ENCODE data around the gene COG7.
A peak's percentile ranks its signal among the peaks of the same experiment; 100 is the strongest.
"Not testable (repeated sequence)": the region's sequence is repeated elsewhere in the genome, so short reads cannot be mapped to it uniquely, and the experiment has no call there.

COG7 gene

DNA sequence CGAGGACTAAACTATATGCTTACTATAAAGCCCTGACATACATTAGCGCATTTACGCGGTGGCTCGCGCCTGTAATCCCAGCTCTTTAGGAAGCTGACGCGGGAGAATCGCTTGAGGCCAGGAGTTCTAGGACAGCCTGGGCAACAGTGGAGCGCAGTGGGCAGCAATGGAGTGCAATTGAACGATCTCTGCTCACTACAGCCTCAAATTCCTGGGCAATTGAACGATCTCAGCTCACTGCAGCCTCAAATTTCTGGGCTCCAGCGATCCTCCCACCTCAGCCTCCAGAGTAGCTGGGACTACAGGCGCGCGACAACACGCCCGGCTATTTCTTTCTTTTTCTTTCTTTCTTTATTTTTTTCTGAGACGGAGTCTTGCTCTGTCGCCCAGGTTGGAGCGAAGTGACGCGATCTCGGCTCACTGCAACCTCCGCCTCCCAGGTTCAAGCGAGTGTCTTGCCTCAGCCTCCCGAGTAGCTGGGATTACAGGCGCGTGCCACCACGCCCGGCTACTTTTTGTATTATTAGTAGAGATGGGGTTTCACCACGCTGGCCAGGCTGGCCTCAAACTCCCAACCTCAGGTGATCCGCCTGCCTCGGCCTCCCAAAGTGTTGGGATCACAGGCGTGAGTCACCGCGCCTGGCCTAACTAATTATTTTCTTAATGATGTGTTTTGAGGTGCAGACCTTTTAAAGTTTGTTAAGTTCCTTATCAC is 506 bp upstream of the COG7 start:
- peaks cover 0 to 5% (median 0%) of the 10 kb centered on the region in 11 experiments; a peak in 4 of 22 replicates for H3K36me3 ChIP-seq
- peak overlapping the region; percentile 75 to 88 (median 82) for H3K4me3 ChIP-seq
- no peaks in the 10 kb centered on the region for H3K27me3 ChIP-seq
- TF ChIP-seq Cebpa-rat (IDR thresholded peaks at IDR 0.05): no peak
- H3K9me3 ChIP-seq (replicated peaks in 1 of 11): no peaks in the 10 kb centered on the region
- H3K27ac ChIP-seq: peak overlapping the region in 8 of 11 experiments; percentile 73 to 86 (median 82); a peak in 12 of 22 replicates
- H3K4me2 ChIP-seq: peak overlapping the region; percentile 79 to 96 (median 86)
- H3K9ac ChIP-seq: peak overlapping the region; percentile 79 to 89 (median 85); a peak in 21 of 22 replicates
- H3K4me1 ChIP-seq: peaks cover 15 to 37% (median 25%) of the 10 kb centered on the region in 10 experiments
- H4K20me1 ChIP-seq: peaks cover 0 to 28% (median 9%) of the 10 kb centered on the region in 11 experiments; a peak in 13 of 22 replicates

DNA sequence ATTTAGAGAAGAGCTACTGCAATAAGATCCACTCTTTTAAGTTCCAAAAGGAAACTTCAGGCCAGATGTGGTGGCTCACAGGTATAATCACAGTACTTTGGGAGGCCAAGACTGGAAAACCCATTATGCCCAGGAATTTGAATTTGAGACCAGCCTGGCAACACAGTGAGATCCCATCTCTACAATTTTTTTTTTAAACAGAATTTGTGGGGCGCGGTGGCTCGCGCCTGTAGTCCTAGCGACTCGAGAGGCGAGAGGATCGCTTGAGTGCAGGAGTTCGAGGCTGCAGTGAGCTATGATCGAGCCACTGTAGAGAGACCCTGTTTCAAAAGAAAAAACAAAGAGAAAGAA is 793 bp downstream of the COG7 start:
- H3K9me3 ChIP-seq (replicated peaks in 1 of 11): no peaks in the 10 kb centered on the region
- H3K27me3 ChIP-seq: no peaks in the 10 kb centered on the region
- H3K9ac ChIP-seq: peak overlapping the region; percentile 79 to 89 (median 85)
- H3K27ac ChIP-seq: peak overlapping the region; percentile 72 to 86 (median 81); a peak in 21 of 22 replicates
- H3K36me3 ChIP-seq: peaks cover 0 to 10% (median 0%) of the 10 kb centered on the region in 11 experiments; a peak in 6 of 22 replicates
- peak overlapping the region; percentile 75 to 88 (median 82) for H3K4me3 ChIP-seq
- TF ChIP-seq Cebpa-rat (IDR thresholded peaks at IDR 0.05): no peak
- peaks cover 0 to 28% (median 10%) of the 10 kb centered on the region in 11 experiments; a peak in 13 of 22 replicates for H4K20me1 ChIP-seq
- H3K4me2 ChIP-seq: peak overlapping the region; percentile 79 to 96 (median 86)
- peaks cover 15 to 37% (median 25%) of the 10 kb centered on the region in 10 experiments for H3K4me1 ChIP-seq

DNA sequence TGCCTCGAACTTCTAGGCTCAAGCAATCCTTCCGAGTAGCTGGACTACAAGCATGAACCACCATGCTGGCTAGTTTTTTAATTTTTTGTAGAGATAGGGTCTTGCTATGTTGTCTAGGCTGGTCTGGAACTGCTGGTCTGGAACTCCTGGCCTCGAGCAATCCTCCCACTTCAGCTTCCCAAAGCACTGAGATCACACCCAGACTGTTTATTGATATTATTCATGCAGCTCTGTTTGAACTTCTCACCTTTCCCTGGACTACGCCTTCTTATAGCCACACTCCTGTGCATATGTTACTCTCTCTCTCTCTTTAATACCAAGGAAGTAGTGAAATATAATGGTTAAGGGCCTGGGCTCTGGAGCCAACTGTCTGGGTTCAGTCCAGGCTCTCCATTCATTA is 4.6 kb downstream of the COG7 start:
- no peak overlapping the region for H3K4me2 ChIP-seq
- peaks cover 15 to 24% (median 17%) of the 10 kb centered on the region in 10 experiments for H3K4me1 ChIP-seq
- no peak for TF ChIP-seq Cebpa-rat (IDR thresholded peaks at IDR 0.05)
- H3K27ac ChIP-seq: no peak overlapping the region
- no peaks in the 10 kb centered on the region for H3K9me3 ChIP-seq (replicated peaks in 1 of 11)
- no peak overlapping the region for H3K4me3 ChIP-seq
- H3K9ac ChIP-seq: no peak overlapping the region
- peaks cover 0 to 29% (median 7%) of the 10 kb centered on the region in 11 experiments; a peak in 14 of 22 replicates for H4K20me1 ChIP-seq
- peaks cover 24 to 38% (median 33%) of the 10 kb centered on the region in 11 experiments for H3K36me3 ChIP-seq
- no peaks in the 10 kb centered on the region for H3K27me3 ChIP-seq

DNA sequence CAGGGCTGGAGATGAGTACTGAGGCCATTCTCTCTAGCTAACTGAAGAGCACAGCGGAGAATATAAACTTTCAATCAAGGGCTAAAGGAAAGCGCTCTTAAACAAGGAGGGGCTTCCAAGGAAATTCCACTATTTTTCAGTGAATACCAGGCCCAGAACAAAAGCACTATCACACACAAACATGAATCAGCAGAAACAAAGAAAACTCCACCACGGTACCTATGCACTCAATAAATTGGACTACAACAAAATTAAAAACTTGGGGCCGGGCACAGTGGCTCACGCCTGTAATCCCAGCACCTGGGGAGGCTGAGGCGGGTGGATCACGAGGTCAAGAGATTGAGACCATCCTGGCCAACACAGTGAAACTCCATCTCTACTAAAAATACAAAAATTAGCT is 15.4 kb downstream of the COG7 start:
- not testable (repeated sequence) for H3K4me2 ChIP-seq; H3K27ac ChIP-seq; H3K9me3 ChIP-seq (replicated peaks in 1 of 11); H3K4me3 ChIP-seq; H3K9ac ChIP-seq; H3K27me3 ChIP-seq; H3K4me1 ChIP-seq
- peaks cover 0 to 18% (median 9%) of the 10 kb centered on the region in 11 experiments; a peak in 15 of 22 replicates for H4K20me1 ChIP-seq
- H3K36me3 ChIP-seq: peaks cover 63 to 88% (median 82%) of the 10 kb centered on the region in 11 experiments

DNA sequence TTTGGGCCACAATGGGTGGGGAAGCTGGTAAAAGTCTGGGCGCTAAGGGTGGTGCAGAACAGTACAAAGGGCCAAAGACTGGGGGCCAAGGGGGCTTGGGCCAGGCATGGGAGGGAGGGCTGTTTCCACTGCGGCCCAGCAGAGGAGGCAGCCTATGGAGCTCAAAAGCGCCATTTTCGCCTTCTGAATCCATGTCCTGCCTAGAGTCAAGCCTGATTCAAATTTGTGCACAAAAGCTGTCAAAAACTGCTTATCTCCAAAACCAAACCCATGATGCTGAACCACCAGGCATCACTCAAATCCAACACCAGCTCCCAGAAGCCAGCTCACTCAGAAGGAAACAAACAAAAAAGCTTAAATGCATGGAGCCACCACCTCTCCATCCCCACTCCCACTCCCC is 16.0 kb downstream of the COG7 start:
- Histone ChIP-seq H4K20me1 (peaks cover 0 to 18% (median 9%) of the 10 kb centered on the region in 11 experiments; a peak in 15 of 22 replicates), H3K27me3 (no peaks in the 10 kb centered on the region), H3K9me3 (replicated peaks in 1 of 11) (no peaks in the 10 kb centered on the region), H3K4me3 (no peak overlapping the region), H3K9ac (no peak overlapping the region), H3K4me1 (peaks cover 0 to 7% (median 0%) of the 10 kb centered on the region in 10 experiments; a peak in 4 of 20 replicates), H3K36me3 (peaks cover 63 to 88% (median 82%) of the 10 kb centered on the region in 11 experiments), H3K4me2 (no peak overlapping the region), H3K27ac (no peak overlapping the region)
- TF ChIP-seq Cebpa-rat (IDR thresholded peaks at IDR 0.05): no peak

DNA sequence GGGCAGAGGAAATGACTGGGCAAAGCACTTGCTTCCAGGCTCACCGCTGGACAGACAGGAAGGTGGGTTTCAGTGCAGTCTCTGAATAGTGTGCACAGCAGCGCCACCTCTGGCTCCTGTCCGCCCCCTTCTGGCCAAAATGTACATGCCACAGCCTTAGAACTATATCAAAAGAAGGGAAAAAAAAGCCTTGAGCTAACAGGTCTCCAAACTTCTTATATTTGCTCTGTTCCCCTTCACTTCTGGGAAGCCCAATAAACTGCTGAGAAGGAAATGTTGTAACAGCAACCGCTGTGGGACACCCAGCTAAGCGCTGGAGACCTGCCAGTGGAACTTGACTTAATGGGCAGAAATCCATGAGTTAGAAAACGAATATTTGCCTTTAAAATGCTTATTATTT is 17.5 kb downstream of the COG7 start:
- TF ChIP-seq Cebpa-rat (IDR thresholded peaks at IDR 0.05): no peak

DNA sequence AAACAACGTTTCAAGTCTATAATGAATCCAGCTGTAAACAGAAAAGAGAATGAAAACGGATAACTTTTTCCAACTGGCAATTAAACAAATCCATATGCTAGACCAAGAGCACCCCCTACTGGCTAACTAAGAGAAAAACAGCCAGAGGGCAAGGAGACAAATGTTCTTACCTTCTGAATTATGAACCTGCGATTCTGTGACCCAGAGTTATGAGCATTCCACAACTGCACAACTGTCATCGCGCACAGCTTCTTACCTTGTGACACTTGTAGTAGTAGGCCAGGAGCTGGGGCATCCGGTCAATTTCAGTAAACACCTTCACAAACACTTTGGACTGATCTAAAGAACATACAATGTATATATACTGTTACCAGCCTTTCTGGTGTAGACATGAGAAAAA is 18.6 kb downstream of the COG7 start:
- no peak for TF ChIP-seq Cebpa-rat (IDR thresholded peaks at IDR 0.05)
- Histone ChIP-seq H3K9me3 (replicated peaks in 1 of 11) (no peaks in the 10 kb centered on the region), H3K4me1 (peaks cover 0 to 7% (median 0%) of the 10 kb centered on the region in 10 experiments; a peak in 4 of 20 replicates), H3K27me3 (no peaks in the 10 kb centered on the region), H3K4me2 (no peak overlapping the region), H3K27ac (no peak overlapping the region), H3K9ac (no peak overlapping the region), H3K4me3 (no peak overlapping the region), H4K20me1 (peaks cover 0 to 18% (median 9%) of the 10 kb centered on the region in 11 experiments; a peak in 15 of 22 replicates), H3K36me3 (peaks cover 60 to 88% (median 82%) of the 10 kb centered on the region in 11 experiments)

More for the DNA sequence above, 17.5 kb downstream of the COG7 start:
- Histone ChIP-seq H3K9ac (no peak overlapping the region), H3K4me1 (peaks cover 0 to 7% (median 0%) of the 10 kb centered on the region in 10 experiments; a peak in 4 of 20 replicates), H3K27me3 (no peaks in the 10 kb centered on the region), H4K20me1 (peaks cover 0 to 18% (median 9%) of the 10 kb centered on the region in 11 experiments; a peak in 15 of 22 replicates), H3K27ac (no peak overlapping the region), H3K36me3 (peaks cover 60 to 88% (median 82%) of the 10 kb centered on the region in 11 experiments), H3K4me2 (peak overlapping the region in 1 of 11 experiments; percentile 34; a peak in 1 of 22 replicates), H3K9me3 (replicated peaks in 1 of 11) (no peaks in the 10 kb centered on the region), H3K4me3 (no peak overlapping the region)

DNA sequence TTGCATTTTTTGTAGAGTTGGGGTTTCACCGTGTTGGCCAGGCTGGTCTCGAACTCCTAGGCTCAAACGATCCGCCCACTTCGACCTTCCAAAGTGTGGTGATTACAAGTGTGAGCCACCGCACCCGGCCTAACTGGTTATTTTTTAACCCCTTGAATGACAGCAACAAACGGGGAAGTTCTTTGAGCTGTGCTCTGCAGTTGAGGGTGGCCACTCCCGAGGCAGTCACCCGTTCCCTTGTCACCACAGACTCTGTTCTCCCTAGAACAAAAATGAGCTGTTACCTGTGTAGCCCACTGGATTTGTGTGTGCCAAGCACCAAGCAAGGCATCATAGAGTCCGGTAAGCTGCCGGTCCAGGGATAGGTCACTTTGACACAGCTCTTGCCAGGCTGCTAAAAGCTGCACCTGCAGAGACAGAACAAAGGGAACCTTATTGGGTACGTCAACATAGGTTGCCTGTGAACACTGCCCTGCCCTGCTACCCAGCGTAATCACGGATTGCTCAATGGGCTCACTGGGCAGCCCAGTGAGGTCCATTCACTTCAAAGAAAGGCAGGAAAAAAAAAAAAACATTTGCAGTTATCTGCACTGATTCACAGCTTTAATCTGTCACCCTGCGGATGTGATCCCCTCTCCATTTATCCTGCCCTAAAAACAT is 19.6 kb downstream of the COG7 start:
- Histone ChIP-seq H3K9ac (no peak overlapping the region), H3K27me3 (no peaks in the 10 kb centered on the region), H3K36me3 (peaks cover 58 to 88% (median 81%) of the 10 kb centered on the region in 11 experiments), H3K4me3 (no peak overlapping the region), H3K4me1 (peaks cover 0 to 7% (median 0%) of the 10 kb centered on the region in 10 experiments; a peak in 4 of 20 replicates), H3K27ac (no peak overlapping the region), H3K9me3 (replicated peaks in 1 of 11) (no peaks in the 10 kb centered on the region), H3K4me2 (no peak overlapping the region), H4K20me1 (peaks cover 0 to 18% (median 9%) of the 10 kb centered on the region in 11 experiments; a peak in 15 of 22 replicates)
- no peak for TF ChIP-seq Cebpa-rat (IDR thresholded peaks at IDR 0.05)

All from BLaER1 treated with 17β-estradiol and CSF1 and Interleukin-3, amounts not matched to agents 10 nM and 100 nM (cell line).